Right lobe of liver (tissue), 6 donors: Measurements from ENCODE around the gene STAT3. TPM values are rescaled to one million over a fixed set of nuclear protein-coding genes. Genes with fewer than 3 reads are reported as not detected.

ENCODE experiments used
- ATAC-seq, 4 donors: fragments of 200-7000 bp; cut with Tn5 transposase; one replicate each; pipeline ENCODE4 v1.9.1; 2020; ENCODE audit warnings: mild to moderate bottlenecking in 4 of 4, moderate library complexity in 4 of 4
- DNase-seq, 3 donors: peaks; one replicate each; pipeline ENCODE4 v3.0.0-alpha.2; 2020
- H3K27ac ChIP-seq, 3 donors: fragments of 200-600 bp; one replicate each; pipeline ENCODE4 v1.8.0; 2022
- H3K27me3 ChIP-seq, 2 donors: fragments of 200-600 bp; one replicate each; pipeline ENCODE4 v1.8.0; 2022
- H3K36me3 ChIP-seq, 4 donors: fragments of 200-600 bp; sonication (generic) in 1 of 4; one replicate each; pipeline versions ENCODE4 v1.5.1 to v1.8.0; 2017 to 2022; ENCODE audit warnings: control low read depth in 1 of 4
- H3K4me1 ChIP-seq, 4 donors: fragments of 200-600 bp; sonication (generic) in 1 of 4; one replicate each; pipeline versions ENCODE4 v1.5.1 to v1.8.0; 2017 to 2022; ENCODE audit warnings: control low read depth in 1 of 4
- H3K4me3 ChIP-seq, 3 donors: fragments of 200-600 bp; one replicate each; pipeline ENCODE4 v1.8.0; 2022
- H3K9me3 ChIP-seq, 4 donors: fragments of 200-600 bp; sonication (generic) in 1 of 4; one replicate each; pipeline versions ENCODE4 v1.5.1 to v1.8.0; 2017 to 2022; ENCODE audit warnings: control low read depth in 1 of 4
- POLR2A ChIP-seq: fragments of 450-650 bp; IDR thresholded peaks from one replicate; pipeline ENCODE4 v1.6.1; 2017; ENCODE audit warnings: antibody characterized with exemption, mild to moderate bottlenecking
- WGBS: methylation state at CpG from one replicate; pipeline ENCODE4 v1.1.6; 2018; ENCODE audit warnings: low coverage, low lambda C conversion rate; ENCODE audit not compliant: insufficient coverage; ENCODE audit errors: missing lambda C conversion rate; 5-methylcytosine and 5-hydroxymethylcytosine counted together
- intact Hi-C, 2 donors: fragments of 100-400 bp; cut with DNase I; formaldehyde crosslinking; loops; one replicate each; pipeline versions ENCODE4 v1.11.2 to v1.14.1; 2022
- total RNA-seq, 6 experiments: library from RNA; depleted of rRNA in 2 of 6; stranded (reverse); fragments of >200 nt in 2 of 6; fragmentation: NEBNext Ultra II Directional in 3 of 6; extraction: Animal tissue kit (Norgen Biotek cat#: 25700) in 3 of 6; gene quantifications; one replicate each; pipeline versions ENCODE4 v1.1.0 to v1.2.4, GENCODE V29; 2016 to 2023
- TF ChIP-seq, protein P1 (sequence below), 4 donors: fragments of 200-600 bp in 3 of 4; fragments of 450-650 bp in 1 of 4; IDR thresholded peaks; one replicate each; pipeline versions ENCODE4 v1.5.1 to v1.8.0; 2016 to 2022; ENCODE audit warnings: antibody characterized with exemption in 4 of 4, mild to moderate bottlenecking in 2 of 4
- donor health status: DM: no; HTN: yes; CAD: no.
- donor health status: DM: no; HTN: no; CAD: no.
- donor health status: DM: no; HTN: no; CAD: no.
- donor health status: DM: no; HTN: yes; CAD: no.
- donor health status: DM: no; HTN: yes; CAD: no.

STAT3 gene
- total RNA-seq, 6 experiments from 2014 or later, result 108 to 267 (median 208) TPM

- no peak overlapping the region for H3K4me3 ChIP-seq
- intact Hi-C loops, result no loop called here
- no peaks in the 10 kb centered on the region for H3K36me3 ChIP-seq
- no peaks in the 10 kb centered on the region for H3K27me3 ChIP-seq
- TF ChIP-seq, protein P1, sequence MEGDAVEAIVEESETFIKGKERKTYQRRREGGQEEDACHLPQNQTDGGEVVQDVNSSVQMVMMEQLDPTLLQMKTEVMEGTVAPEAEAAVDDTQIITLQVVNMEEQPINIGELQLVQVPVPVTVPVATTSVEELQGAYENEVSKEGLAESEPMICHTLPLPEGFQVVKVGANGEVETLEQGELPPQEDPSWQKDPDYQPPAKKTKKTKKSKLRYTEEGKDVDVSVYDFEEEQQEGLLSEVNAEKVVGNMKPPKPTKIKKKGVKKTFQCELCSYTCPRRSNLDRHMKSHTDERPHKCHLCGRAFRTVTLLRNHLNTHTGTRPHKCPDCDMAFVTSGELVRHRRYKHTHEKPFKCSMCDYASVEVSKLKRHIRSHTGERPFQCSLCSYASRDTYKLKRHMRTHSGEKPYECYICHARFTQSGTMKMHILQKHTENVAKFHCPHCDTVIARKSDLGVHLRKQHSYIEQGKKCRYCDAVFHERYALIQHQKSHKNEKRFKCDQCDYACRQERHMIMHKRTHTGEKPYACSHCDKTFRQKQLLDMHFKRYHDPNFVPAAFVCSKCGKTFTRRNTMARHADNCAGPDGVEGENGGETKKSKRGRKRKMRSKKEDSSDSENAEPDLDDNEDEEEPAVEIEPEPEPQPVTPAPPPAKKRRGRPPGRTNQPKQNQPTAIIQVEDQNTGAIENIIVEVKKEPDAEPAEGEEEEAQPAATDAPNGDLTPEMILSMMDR (IDR thresholded peaks at IDR 0.05), result no peak
- no peak for TF ChIP-seq POLR2A
- DNase-seq (no peak), ATAC-seq (no peak)
- H3K9me3 ChIP-seq, result no peaks in the 10 kb centered on the region
- WGBS, result 53% methylated on average over 4 of the region's 5 CpGs
- H3K27ac ChIP-seq, result no peak overlapping the region
- H3K4me1 ChIP-seq, result peaks cover 0 to 12% (median 6%) of the 10 kb centered on the region in 4 donors
Measured at GRCh38 chr17:42410319-42410685, 22.1 kb upstream of the STAT3 start.

- WGBS, result 49% methylated on average over 3 of the region's 5 CpGs
- Histone ChIP-seq H3K4me3 (no peak overlapping the region), H3K4me1 (peaks cover 0 to 12% (median 6%) of the 10 kb centered on the region in 4 donors), H3K9me3 (no peaks in the 10 kb centered on the region), H3K36me3 (no peaks in the 10 kb centered on the region), H3K27ac (no peak overlapping the region), H3K27me3 (no peaks in the 10 kb centered on the region)
- DNase-seq (no peak), ATAC-seq (no peak)
- intact Hi-C loops, result loop anchor here (5.0 to 10.0 kb wide), 2 partner anchors 87 to 95 kb away; no protein-coding TSS in a partner anchor
- TF ChIP-seq, protein P1 (IDR thresholded peaks at IDR 0.05), result no peak
- no peak for TF ChIP-seq POLR2A
Measured at GRCh38 chr17:42409523-42410318, 21.5 kb upstream of the STAT3 start.

DNA sequence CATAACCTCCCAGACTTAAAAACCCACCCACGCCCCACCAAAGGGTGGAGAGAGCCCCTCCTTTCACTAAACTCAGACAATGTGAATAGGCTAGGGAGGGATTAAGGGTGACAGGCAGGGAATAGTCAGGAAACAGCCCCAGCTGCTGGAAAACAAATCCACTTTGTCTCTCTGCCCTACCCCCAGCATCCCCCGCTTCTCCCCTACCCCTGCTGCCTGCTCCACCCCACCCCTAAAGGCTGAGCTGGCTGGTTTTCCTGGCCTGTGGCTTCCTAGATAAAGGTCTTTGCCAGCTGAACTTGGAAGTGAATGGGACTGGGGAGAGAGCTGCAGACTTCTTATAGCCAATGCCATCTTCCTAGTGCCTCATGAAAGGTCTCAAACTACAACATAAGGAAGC, 19.8 kb upstream of the STAT3 start:
- intact Hi-C loops, result loop anchor here (5.0 to 10.0 kb wide), 2 partner anchors 86 to 93 kb away; no protein-coding TSS in a partner anchor
- H3K4me1 ChIP-seq, result peaks cover 0 to 12% (median 6%) of the 10 kb centered on the region in 4 donors

DNA sequence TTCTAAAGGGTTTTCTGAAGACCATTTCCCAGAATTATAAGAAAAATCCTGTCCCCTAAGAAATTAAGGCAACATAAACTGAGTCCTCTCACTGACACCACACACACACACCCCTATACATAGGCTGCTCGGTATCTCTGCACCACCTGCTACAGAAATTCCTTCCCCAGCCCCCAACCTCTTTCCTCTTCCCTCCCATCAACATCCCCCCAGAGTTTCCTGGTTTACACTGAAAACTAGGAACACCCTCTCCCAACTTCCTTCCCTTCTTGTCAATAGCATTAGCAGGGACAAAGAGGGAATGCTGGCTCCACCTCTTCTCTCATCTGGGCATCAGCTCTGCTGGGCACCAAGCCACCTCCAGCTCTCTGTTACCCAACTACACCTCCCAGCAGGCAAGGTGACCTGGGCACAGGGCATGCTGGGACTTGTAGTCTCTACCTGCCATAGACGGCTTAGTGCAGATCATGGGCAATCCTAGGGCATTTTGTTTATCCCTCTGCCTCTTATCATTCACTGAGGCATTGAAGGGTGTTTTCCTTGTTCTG, 19.1 kb upstream of the STAT3 start:
- ATAC-seq, result peak; percentile 90 to 96 (median 94)
- Histone ChIP-seq H3K27me3 (no peaks in the 10 kb centered on the region), H3K4me3 (no peak overlapping the region), H3K4me1 (peaks cover 0 to 12% (median 6%) of the 10 kb centered on the region in 4 donors), H3K36me3 (no peaks in the 10 kb centered on the region), H3K9me3 (no peaks in the 10 kb centered on the region), H3K27ac (peak overlapping the region in 1 of 3 donors; percentile 14)
- peak; percentile 89 to 94 (median 93) for DNase-seq
- intact Hi-C loops, result loop anchor here (5.0 to 10.0 kb wide), 2 partner anchors 85 to 93 kb away; no protein-coding TSS in a partner anchor
- TF ChIP-seq POLR2A, result no peak
- TF ChIP-seq, protein P1 (IDR thresholded peaks at IDR 0.05), result no peak
- 31% methylated on average over 2 of the region's 2 CpGs for WGBS

More for the DNA sequence above, 19.8 kb upstream of the STAT3 start:
- Histone ChIP-seq H3K9me3 (no peaks in the 10 kb centered on the region), H3K4me3 (no peak overlapping the region), H3K27ac (no peak overlapping the region), H3K36me3 (no peaks in the 10 kb centered on the region), H3K27me3 (no peaks in the 10 kb centered on the region)
- no peak for DNase-seq
- no peak for ATAC-seq
- no peak for TF ChIP-seq POLR2A
- TF ChIP-seq, protein P1 (IDR thresholded peaks at IDR 0.05), result no peak
- WGBS, result 83% methylated on average over 2 of the region's 2 CpGs
